ENCODE data around the gene ABCA5.

- TF ChIP-seq CTCF (IDR thresholded peaks at IDR 0.05 in 4 of 5, conservative IDR thresholded peaks at IDR 0.05 in 1 of 5) = no peak
- no peak for TF ChIP-seq POLR2A (IDR thresholded peaks at IDR 0.05)
Observed at GRCh38 chr17:69284646-69285045, 42.3 kb downstream of the ABCA5 start.

Data from gastrocnemius medialis (tissue), 4 donors.